Medulla oblongata (tissue), 1 donor: ENCODE data around the gene SNRNP48.

Experiments used
- DNase-seq: peaks from one replicate; pipeline ENCODE4 v3.0.0-alpha.2; 2015; ENCODE audit errors: extremely low spot score

Gene SNRNP48

DNA sequence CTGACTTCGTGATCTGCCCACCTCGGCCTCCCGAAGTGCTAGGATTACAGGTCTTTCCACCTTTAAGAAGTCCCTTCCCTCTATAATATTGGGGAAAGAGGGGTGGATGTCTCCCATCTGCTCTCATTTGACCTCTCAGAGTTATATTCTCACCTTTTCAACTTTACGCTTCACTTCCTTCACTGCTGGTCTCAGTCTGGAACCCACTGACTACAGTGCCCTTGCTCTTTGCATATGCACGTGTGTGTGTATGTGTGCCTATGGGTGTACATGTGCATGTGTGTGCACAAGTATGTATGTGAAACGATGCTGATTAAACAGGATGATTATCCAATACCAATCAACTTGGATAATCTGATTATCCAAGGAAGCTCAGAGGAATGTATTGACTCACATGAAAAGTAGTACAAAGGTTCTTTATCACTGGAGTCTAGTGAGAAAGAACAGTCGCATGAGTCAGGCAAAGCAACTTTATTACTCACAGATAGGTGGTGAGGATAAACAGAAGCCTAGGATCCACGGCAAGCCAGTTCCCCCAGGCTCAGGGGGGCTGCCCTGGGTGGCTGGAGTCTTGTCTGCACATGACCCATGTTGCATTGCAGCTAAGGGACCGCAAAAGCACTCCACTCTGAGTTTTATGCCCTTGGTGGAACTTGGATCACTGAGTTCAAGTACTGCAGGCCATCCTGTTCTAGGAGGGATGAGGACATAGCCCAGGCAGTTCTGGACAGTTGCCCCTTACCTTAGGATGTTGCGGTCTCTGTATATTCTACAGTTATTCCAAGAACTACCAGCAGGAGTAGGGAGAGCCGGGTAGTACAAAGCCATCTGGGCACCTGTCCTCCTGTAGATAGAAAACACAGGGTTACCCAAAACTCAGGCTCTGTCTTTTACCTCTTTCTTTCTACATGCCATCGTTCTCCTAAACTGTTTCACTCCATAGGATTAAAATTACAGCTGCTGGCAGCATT is 50.9 kb downstream of the SNRNP48 start:
- DNase-seq, result no peak

DNA sequence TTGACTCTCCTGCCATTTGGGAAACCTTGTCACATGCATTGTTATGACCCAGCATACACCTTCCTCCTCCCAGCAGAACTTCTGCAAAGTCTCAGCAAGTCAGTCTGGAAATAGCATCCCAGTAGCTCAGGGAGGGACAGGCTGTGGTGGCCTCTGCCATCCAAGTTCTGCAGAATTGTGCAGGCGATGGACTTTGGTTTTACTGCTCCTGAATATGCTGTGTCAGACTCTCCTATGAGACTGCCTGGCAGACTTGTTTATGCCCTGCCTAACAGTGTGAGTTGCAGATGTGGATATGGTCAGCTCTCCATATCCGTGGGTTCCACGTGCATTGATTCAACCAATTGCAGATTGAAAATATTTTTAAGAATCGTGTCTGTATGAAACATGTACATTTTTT is 52.8 kb downstream of the SNRNP48 start:
- no peak for DNase-seq

DNA sequence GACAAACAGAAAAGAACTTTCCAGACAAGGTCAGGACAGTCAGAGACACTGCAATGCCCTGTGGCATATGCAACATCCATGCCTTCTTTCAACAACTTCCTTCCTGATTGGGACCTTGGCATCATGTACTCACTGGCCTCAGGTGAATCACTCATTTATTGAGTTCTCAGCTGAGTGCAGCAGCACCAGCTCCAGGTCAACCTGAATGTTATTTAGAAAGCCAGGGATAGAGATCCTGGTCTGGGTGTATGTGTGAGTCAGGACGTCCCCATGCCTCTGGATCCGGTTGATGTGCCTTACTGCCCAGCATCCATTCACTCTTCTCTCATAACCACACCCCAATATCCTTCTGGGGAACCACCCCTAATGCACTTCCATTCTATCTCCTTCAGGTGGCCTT is 54.4 kb downstream of the SNRNP48 start:
- DNase-seq, result no peak

DNA sequence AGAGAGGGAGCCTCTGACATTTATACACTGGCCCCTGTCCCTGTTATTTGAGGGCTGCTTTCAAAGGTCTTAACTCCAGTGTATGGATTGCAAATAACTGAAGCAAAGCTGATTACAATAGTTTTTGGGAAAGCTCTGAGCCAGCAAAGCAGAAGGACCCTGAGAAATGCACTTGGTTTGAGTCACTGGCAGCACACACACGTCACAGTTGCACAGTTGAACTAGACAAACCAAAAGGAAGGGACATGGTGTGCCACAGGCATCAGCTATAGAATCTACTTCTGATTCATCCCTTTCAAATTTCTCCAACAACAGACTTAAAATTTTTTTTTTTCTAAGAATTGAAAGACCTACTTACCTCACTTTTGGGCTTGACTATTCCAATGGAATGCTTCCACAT is 56.4 kb downstream of the SNRNP48 start:
- no peak for DNase-seq

DNA sequence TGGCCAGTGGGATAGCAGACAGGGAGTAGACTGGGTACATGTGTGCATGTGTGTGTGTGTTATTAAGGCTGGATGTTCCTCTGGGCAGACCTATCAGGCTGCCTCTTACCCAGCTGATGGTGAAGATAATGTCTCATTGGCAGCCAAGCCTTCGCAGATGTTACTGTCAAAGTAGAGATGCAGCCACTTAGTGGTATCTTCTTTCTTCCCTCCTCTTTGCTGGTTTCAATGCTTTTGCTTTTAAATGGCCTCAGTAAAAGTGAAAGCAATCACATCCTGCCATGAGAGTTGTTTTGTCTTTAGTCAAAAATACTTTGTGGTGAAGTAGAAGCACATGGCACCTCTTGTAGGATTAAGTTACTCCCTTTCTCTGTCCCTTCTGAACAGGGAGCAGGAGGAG is 57.5 kb downstream of the SNRNP48 start:
- DNase-seq, result no peak

DNA sequence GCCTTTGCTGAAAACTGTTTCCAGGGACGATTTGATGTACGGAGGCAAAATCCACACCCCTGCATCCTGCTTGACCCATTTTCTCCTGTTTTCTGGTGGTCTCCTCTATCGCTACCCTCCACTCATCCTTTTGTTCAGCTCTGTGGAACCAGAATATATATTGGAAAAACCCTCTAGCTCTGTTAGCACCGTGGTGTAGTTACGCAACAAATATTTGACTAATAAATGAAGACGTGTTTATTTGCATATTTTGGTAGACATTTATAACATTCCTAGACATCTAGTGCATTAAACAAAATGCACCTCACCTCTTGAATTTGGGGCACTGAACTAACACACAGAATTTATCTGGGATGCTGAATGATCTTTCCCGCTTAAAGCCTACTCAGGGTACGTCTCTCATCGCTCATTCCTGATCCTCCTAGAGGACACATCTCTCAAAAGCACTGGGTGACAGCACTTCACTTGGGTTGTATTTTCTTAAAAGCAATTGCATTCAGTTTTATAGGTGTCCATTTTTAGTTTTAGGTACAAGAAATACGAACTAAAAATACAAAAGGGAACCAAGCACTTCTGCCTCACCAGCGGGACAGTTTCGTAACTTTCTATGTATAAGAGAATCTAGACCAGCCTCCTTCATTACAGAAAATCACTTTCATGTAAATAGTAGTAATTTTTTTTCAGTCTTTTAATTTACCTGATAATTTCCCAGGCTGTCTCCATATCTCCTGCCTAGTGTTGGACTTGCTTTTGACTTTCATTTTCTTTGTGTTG is 59.2 kb downstream of the SNRNP48 start:
- no peak for DNase-seq

DNA sequence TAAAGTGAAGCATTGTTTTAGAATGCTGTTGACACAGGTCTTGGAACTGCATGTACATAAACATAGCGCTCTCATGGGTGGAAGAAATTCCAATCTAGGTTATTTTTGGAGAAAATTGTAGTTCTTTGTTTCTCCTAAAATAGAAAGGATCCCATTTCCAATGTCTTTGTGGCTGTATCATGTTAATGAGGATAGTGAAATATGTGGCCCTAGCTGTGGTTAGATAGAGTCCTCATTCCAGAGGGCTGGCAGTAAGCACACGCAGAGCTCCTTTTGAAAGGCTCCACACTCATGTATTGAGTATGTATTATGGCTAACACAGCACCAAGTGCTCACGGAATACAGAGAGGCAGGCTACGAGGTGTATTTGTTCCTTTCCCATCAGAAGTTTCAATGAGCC is 60.9 kb downstream of the SNRNP48 start:
- DNase-seq, result no peak

DNA sequence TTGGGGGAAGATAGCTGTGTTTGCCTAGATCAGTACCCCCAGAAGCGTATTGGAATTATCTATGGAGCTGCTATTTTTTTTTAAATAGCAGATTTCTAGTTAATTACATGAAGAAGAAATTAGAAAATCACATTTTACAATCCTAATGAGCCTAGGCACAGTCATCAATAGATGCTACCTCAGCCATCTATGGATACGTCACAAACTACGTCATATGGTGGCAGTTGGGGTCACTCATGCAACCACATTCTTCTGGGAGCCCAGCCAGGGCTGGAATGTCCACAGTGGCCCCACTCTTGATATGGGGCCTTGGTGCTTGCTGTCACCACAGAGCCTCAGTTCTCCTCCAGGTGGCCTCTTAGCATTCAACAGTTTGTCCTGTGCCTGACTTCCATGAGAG is 63.0 kb downstream of the SNRNP48 start:
- DNase-seq, result no peak

DNA sequence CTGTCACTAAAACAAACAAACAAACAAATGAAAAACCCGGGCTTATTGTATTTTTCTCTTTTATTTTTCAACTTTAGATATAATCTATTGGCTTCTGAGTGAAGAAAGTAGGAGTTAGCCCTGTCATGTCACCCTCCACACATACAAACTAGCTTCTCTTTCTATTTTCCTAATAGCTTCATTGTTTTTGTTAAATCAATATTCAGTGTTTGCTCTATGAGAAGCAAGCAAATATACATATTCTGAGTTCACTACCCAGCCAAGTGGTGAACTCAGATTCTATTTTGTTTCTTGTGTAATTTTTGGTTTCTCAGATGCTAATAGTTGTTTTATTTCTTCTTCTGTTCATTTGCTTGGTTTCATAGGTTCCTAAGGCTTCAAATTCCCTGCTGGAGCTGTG is 66.4 kb downstream of the SNRNP48 start:
- no peak for DNase-seq

DNA sequence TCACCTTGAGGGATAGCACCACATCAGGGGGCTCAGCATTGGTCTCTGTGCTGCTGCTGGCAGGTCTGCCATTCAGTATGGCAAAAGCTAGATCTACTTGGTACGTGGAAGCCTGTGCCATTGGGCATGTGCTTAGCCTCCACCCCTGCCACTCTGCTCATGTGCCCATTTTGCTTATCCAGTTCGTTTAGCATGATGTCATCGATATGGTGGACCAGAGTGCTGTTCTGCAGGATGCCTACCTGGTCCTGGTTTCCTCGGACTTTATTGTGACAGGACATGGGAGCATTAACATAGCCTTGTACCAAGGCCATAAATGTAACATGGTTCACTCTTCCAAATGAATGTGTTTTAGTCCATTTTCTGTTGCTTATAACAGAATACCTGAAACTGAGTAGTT is 68.5 kb downstream of the SNRNP48 start:
- no peak for DNase-seq

DNA sequence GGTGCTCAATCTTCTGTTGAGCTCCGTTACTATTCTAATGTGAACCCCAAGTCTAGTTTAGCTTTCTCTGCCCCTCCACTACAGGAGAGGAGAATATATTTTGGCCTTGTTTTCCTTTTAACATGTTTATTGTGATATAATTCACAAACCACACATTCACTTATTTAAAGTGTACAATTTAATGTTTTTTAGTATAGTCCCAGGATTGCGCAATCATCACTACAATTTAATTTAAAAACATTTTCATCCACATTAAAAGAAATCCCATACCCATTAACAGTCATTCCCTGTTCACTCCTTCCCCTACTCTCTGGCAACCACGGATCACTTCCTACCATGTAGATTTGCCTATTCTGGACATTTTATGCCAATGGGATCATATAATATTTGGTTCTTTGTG is 71.4 kb downstream of the SNRNP48 start:
- DNase-seq, result no peak
